Neural progenitor cell (in vitro differentiated cells): ENCODE measurements around the gene LETMD1. TPM values are rescaled to one million over a fixed set of nuclear protein-coding genes. Genes with fewer than 3 reads are reported as not detected.

ENCODE experiments used
- DNase-seq: peaks from one replicate; pipeline ENCODE4 v3.0.0-alpha.2; 2016; ENCODE audit warnings: low spot score
- H2AFZ ChIP-seq: fragments of 200-600 bp; sonication (generic); replicated peaks from 2 replicates; pipeline ENCODE4 v1.6.1; 2016; ENCODE audit warnings: antibody characterized with exemption
- H3F3A ChIP-seq: fragments of 200-600 bp; sonication (generic); 2 replicates; pipeline ENCODE4 v1.6.1; 2016; ENCODE audit warnings: antibody characterized with exemption, low read depth
- H3K27ac ChIP-seq: fragments of 200-600 bp; sonication (generic); 2 replicates; pipeline ENCODE4 v1.5.1; 2016; ENCODE audit warnings: mild to moderate bottlenecking
- H3K27me3 ChIP-seq: fragments of 200-600 bp; sonication (generic); 2 replicates; pipeline ENCODE4 v1.6.1; 2016; ENCODE audit warnings: mild to moderate bottlenecking, moderate library complexity
- H3K36me3 ChIP-seq: fragments of 200-600 bp; sonication (generic); 2 replicates; pipeline ENCODE4 v1.5.1; 2016
- H3K4me1 ChIP-seq: fragments of 200-600 bp; sonication (generic); 2 replicates; pipeline ENCODE4 v1.6.1; 2016; ENCODE audit warnings: mixed run types
- H3K4me2 ChIP-seq: fragments of 200-600 bp; sonication (generic); 2 replicates; pipeline ENCODE4 v1.6.1; 2016
- H3K4me3 ChIP-seq: fragments of 200-600 bp; sonication (generic); 2 replicates; pipeline ENCODE4 v1.5.1; 2016
- H3K79me2 ChIP-seq: fragments of 200-600 bp; sonication (generic); 2 replicates; pipeline ENCODE4 v1.6.1; 2016; ENCODE audit warnings: low read depth
- H3K9ac ChIP-seq: fragments of 200-600 bp; sonication (generic); 2 replicates; pipeline ENCODE4 v1.6.1; 2016
- H3K9me3 ChIP-seq: fragments of 200-600 bp; sonication (generic); 2 replicates; pipeline ENCODE4 v1.5.1; 2016; ENCODE audit warnings: low read depth
- H4K20me1 ChIP-seq: fragments of 200-600 bp; sonication (generic); 2 replicates; pipeline ENCODE4 v1.6.1; 2016; ENCODE audit warnings: low read depth
- H3K27ac Mint-ChIP-seq: 3 replicates; pipeline ENCODE4 v1.8.0; 2021; ENCODE audit warnings: mixed read lengths
- H3K27me3 Mint-ChIP-seq: 2 replicates; pipeline ENCODE4 v1.8.0; 2022; ENCODE audit warnings: low read depth, mild to moderate bottlenecking, inconsistent platforms, moderate library complexity, mixed read lengths; ENCODE audit not compliant: insufficient read depth
- H3K36me3 Mint-ChIP-seq: 3 replicates; pipeline ENCODE4 v1.8.0; 2021; ENCODE audit warnings: mixed read lengths
- H3K4me1 Mint-ChIP-seq: 3 replicates; pipeline ENCODE4 v1.8.0; 2021; ENCODE audit warnings: mixed read lengths
- H3K4me3 Mint-ChIP-seq: 3 replicates; pipeline ENCODE4 v1.8.0; 2021; ENCODE audit warnings: mild to moderate bottlenecking, moderate library complexity, mixed read lengths
- H3K9me3 Mint-ChIP-seq: 3 replicates; pipeline ENCODE4 v1.8.0; 2020; ENCODE audit warnings: mixed read lengths
- EZH2 ChIP-seq: fragments of 200-600 bp; sonication (generic); IDR thresholded peaks from 2 replicates; pipeline ENCODE4 v1.6.1; 2017; ENCODE audit warnings: antibody characterized with exemption, mild to moderate bottlenecking, moderate library complexity
- EZH2phosphoT487 ChIP-seq: fragments of 200-600 bp; sonication (generic); IDR thresholded peaks from 2 replicates; pipeline ENCODE4 v1.6.1; 2017; ENCODE audit warnings: antibody characterized with exemption
- small RNA-seq: library from RNA; depleted of rRNA; stranded (forward); fragments of <200 nt; gene quantifications from one replicate; pipeline ENCODE3, GENCODE V24; 2015
- total RNA-seq: library from RNA; depleted of rRNA; stranded (reverse); fragments of >200 nt; gene quantifications from 2 replicates; pipeline ENCODE4 v1.2.3, GENCODE V29; 2015; ENCODE audit warnings: low replicate concordance
- TF ChIP-seq, protein P1 (sequence below): fragments of 200-600 bp; sonication (generic); IDR thresholded peaks from 2 replicates; pipeline ENCODE4 v1.5.1; 2017; ENCODE audit warnings: antibody characterized with exemption, mild to moderate bottlenecking

Gene LETMD1
- total RNA-seq, 1 donor from 2014 or later: 40.9 TPM

DNA sequence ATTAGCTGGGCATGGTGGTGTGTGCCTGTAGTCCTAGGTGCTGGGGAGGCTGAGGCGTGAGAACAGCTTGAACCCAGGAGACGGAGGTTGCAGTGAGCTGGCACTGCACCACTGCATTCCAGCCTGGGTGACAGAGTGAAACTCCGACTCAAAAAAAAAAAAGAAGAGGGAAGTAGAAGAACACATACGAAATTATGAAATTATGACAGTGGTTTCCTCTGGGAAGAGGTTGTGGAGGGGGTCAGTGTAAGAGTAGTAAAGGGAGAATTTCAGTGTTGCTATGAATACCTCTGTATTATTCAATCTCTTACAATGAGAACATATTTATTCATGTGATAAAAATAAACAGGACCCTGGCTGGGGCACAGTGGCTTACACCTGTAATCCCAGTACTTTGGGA, 60.0 kb downstream of the LETMD1 start:
- Mint-ChIP-seq H3K27me3 (peaks cover 2% of the 10 kb centered on the region), H3K27ac (no peak overlapping the region), H3K36me3 (peaks cover 29% of the 10 kb centered on the region), H3K9me3 (no peaks in the 10 kb centered on the region), H3K4me1 (peaks cover 4% of the 10 kb centered on the region), H3K4me3 (no peak overlapping the region)
- H4K20me1 ChIP-seq: no peaks in the 10 kb centered on the region
- DNase-seq: no peak
- no peaks in the 10 kb centered on the region for H3K27me3 ChIP-seq
- TF ChIP-seq EZH2: no peak
- no peak for TF ChIP-seq EZH2phosphoT487
- TF ChIP-seq, protein P1, sequence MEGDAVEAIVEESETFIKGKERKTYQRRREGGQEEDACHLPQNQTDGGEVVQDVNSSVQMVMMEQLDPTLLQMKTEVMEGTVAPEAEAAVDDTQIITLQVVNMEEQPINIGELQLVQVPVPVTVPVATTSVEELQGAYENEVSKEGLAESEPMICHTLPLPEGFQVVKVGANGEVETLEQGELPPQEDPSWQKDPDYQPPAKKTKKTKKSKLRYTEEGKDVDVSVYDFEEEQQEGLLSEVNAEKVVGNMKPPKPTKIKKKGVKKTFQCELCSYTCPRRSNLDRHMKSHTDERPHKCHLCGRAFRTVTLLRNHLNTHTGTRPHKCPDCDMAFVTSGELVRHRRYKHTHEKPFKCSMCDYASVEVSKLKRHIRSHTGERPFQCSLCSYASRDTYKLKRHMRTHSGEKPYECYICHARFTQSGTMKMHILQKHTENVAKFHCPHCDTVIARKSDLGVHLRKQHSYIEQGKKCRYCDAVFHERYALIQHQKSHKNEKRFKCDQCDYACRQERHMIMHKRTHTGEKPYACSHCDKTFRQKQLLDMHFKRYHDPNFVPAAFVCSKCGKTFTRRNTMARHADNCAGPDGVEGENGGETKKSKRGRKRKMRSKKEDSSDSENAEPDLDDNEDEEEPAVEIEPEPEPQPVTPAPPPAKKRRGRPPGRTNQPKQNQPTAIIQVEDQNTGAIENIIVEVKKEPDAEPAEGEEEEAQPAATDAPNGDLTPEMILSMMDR: no peak
- H2AFZ ChIP-seq: no peak overlapping the region
- no peak overlapping the region for H3K4me2 ChIP-seq
- H3F3A ChIP-seq: no peaks in the 10 kb centered on the region
- H3K79me2 ChIP-seq: no peaks in the 10 kb centered on the region
- peaks cover 28% of the 10 kb centered on the region for H3K36me3 ChIP-seq
- no peak overlapping the region for H3K27ac ChIP-seq
- no peak overlapping the region for H3K9ac ChIP-seq
- H3K4me3 ChIP-seq: no peak overlapping the region
- no peaks in the 10 kb centered on the region for H3K9me3 ChIP-seq
- H3K4me1 ChIP-seq: no peaks in the 10 kb centered on the region

Small RNA genes within 50 kb of the gene (small RNA-seq; reads per million reads assigned to genes)
- gene RNU6-1273P (not detected), gene RNU6-87P (not detected)

Other genes starting within 250 kb of the LETMD1 start
- gene TMPRSS12, start 205.4 kb upstream of the LETMD1 start, total RNA-seq: not detected in 2 replicates
- gene HIGD1C, start 95.8 kb upstream of the LETMD1 start, total RNA-seq: not detected in 2 replicates
- 62.7 and 66.5 TPM in 2 replicates for gene SLC11A2, start 21.9 kb upstream of the LETMD1 start, total RNA-seq
- gene CSRNP2, start 35.3 kb downstream of the LETMD1 start, total RNA-seq: 28.6 and 30.9 TPM in 2 replicates
- gene TFCP2, start 124.8 kb downstream of the LETMD1 start, total RNA-seq: 19.4 and 28.8 TPM in 2 replicates
- 1.6 TPM in 2 replicates for gene POU6F1, start 169.7 kb downstream of the LETMD1 start, total RNA-seq
- 48.4 and 51.6 TPM in 2 replicates for gene DAZAP2, start 190.5 kb downstream of the LETMD1 start, total RNA-seq
- gene SMAGP, start 222.1 kb downstream of the LETMD1 start, total RNA-seq: 19.0 and 24.3 TPM in 2 replicates